HepG2 (cell line): ENCODE results near the gene GPR33. TPM values are rescaled to one million over a fixed set of nuclear protein-coding genes. Genes with fewer than 3 reads are reported as not detected.
A peak's percentile ranks its signal among the peaks of the same experiment; 100 is the strongest.

Source experiments
- ATAC-seq: fragments of 200-7000 bp; cut with Tn5 transposase; 3 replicates; pipeline ENCODE4 v1.9.1; 2020; ENCODE audit warnings: mild to moderate bottlenecking, moderate library complexity
- BruUV-seq: library from RNA; stranded (reverse); fragments of 400-500 nt; replicated peaks from 2 replicates; lab custom pipeline; 2021; lab: Mats Ljungman, UMichigan
- CTCF ChIA-PET: fragments of 300-600 bp; formaldehyde crosslinking; extraction: SDS; loops from one replicate; lab custom pipeline; 2021; ENCODE audit warnings: low total read pairs, inconsistent platforms, low intra/inter-chr PET ratio; lab: Yijun Ruan, JAX
- POLR2A ChIA-PET: fragments of 350-600 bp; sonication (Branson Sonifier 250); formaldehyde crosslinking; loops from one replicate; lab custom pipeline; 2020; ENCODE audit warnings: antibody characterized with exemption, inconsistent platforms; lab: Yijun Ruan, JAX
- DNase-seq: peaks from one replicate; pipeline ENCODE4 v3.0.0-alpha.2; 2015; ENCODE audit warnings: low spot score
- FAIRE-seq: peaks from 3 replicates; lab custom pipeline; 2011; peaks lifted over from hg19 to GRCh38; lab: Jason Lieb, UNC
- H2AFZ ChIP-seq: one replicate; pipeline ENCODE4 v1.6.1; 2011; ENCODE audit warnings: low read length, inconsistent platforms
- H3K27ac ChIP-seq: fragments of 300-600 bp; 3 replicates; pipeline ENCODE4 v1.8.0; 2011; ENCODE audit warnings: mixed run types, mild to moderate bottlenecking, mixed read lengths, low read length, inconsistent platforms; ENCODE audit not compliant: insufficient read depth; ENCODE audit errors: extremely low read length
- H3K27me3 ChIP-seq, 2 experiments: fragments of 200-600 bp in 1 of 2; 2 replicates in 1 of 2; 3 replicates in 1 of 2; pipeline versions ENCODE4 v1.6.0 to v1.8.0; 2011; ENCODE audit warnings: low read length in 2 of 2, mild to moderate bottlenecking in 2 of 2, moderate library complexity in 2 of 2, inconsistent platforms in 1 of 2; ENCODE audit not compliant: insufficient read depth in 2 of 2, control insufficient read depth in 1 of 2
- H3K36me3 ChIP-seq, 2 experiments: fragments of 200-600 bp in 1 of 2; replicated peaks in 1 of 2; 2 replicates in 1 of 2; 3 replicates in 1 of 2; pipeline versions ENCODE4 v1.5.1 to v1.8.0; 2011; ENCODE audit warnings: low read length in 2 of 2, inconsistent platforms in 1 of 2; ENCODE audit not compliant: insufficient read depth in 2 of 2, control insufficient read depth in 1 of 2
- H3K4me1 ChIP-seq: 2 replicates; pipeline ENCODE4 v1.5.1; 2012; ENCODE audit warnings: low read length, inconsistent platforms; ENCODE audit not compliant: insufficient read depth
- H3K4me2 ChIP-seq: 2 replicates; pipeline ENCODE4 v1.6.0; 2011; ENCODE audit warnings: low read depth, low read length, inconsistent platforms
- H3K4me3 ChIP-seq, 3 experiments: fragments of 200-600 bp in 1 of 3; sonication (generic), shearing (Covaris generic) in 1 of 3; replicated peaks in 1 of 3; 2 replicates each; pipeline ENCODE4 v1.5.1; 2011 to 2016; ENCODE audit warnings: low read length in 3 of 3, inconsistent platforms in 2 of 3, low read depth in 2 of 3, mild to moderate bottlenecking in 2 of 3, control low read depth in 1 of 3, mixed read lengths in 1 of 3; ENCODE audit not compliant: insufficient read depth in 1 of 3
- H3K79me2 ChIP-seq: one replicate; pipeline ENCODE4 v1.6.1; 2011; ENCODE audit warnings: low read length, inconsistent platforms; ENCODE audit not compliant: insufficient read depth
- H3K9ac ChIP-seq: 2 replicates; pipeline ENCODE4 v1.6.0; 2011; ENCODE audit warnings: mild to moderate bottlenecking, low read depth, low read length, inconsistent platforms; ENCODE audit not compliant: insufficient read depth
- H3K9me3 ChIP-seq: 2 replicates; pipeline ENCODE4 v1.5.1; 2012; ENCODE audit warnings: mild to moderate bottlenecking, low read length
- H4K20me1 ChIP-seq: 2 replicates; pipeline ENCODE4 v1.6.0; 2011; ENCODE audit warnings: inconsistent platforms, mild to moderate bottlenecking, low read length, moderate library complexity; ENCODE audit not compliant: insufficient read depth
- GPN1 ChIP-seq: sonication (generic); formaldehyde crosslinking; IDR thresholded peaks from 2 replicates; pipeline ENCODE4 v1.5.1; 2020; ENCODE audit warnings: missing genetic modification reagents, borderline replicate concordance
- MAFF ChIP-seq: IDR thresholded peaks from 2 replicates; pipeline ENCODE4 v1.6.1; 2011; ENCODE audit warnings: low read depth, low read length, improper control_type of control experiment
- MAFK ChIP-seq, 2 experiments: IDR thresholded peaks in 1 of 2; conservative IDR thresholded peaks in 1 of 2; 2 replicates each; pipeline ENCODE4 v1.6.1; 2011; ENCODE audit warnings: improper control_type of control experiment in 2 of 2, low read length in 2 of 2
- NFE2L2 ChIP-seq: fragments of 150-350 bp; IDR thresholded peaks from 2 replicates; pipeline ENCODE4 v1.6.1; 2014; ENCODE audit warnings: low read length
- ZNF572 ChIP-seq: sonication (generic); formaldehyde crosslinking; IDR thresholded peaks from 2 replicates; pipeline ENCODE4 v1.5.1; 2020; ENCODE audit warnings: mild to moderate bottlenecking, missing genetic modification reagents
- WGBS: methylation state at CpG from one replicate; pipeline ENCODE4 v1.1.6; 2017; ENCODE audit warnings: low lambda C conversion rate; 5-methylcytosine and 5-hydroxymethylcytosine counted together
- in situ Hi-C: cut with HindIII; loops from 2 replicates; pipeline ENCODE4 v1.10.0; 2017; ENCODE audit warnings: low pct_unique_long_range_greater_than_20kb; ENCODE audit not compliant: extremely low pct_ligation_motif_present
- intact Hi-C: fragments of 100-400 bp; cut with micrococcal nuclease; formaldehyde crosslinking; loops from one replicate; pipeline ENCODE4 v1.10.0; 2022; ENCODE audit not compliant: unreplicated experiment
- polyA plus RNA-seq, 8 experiments: library from polyadenylated mRNA; depleted of rRNA in 3 of 8; stranded (reverse) in 7 of 8; unstranded in 1 of 8; fragments of >200 nt; fragmentation: Illumina TruSeq in 4 of 8; extraction: Trizol in 4 of 8; gene quantifications; 2 replicates each; pipeline versions ENCODE4 v1.2.1 to v1.2.3, GENCODE V29; 2011 to 2016; ENCODE audit warnings: low read depth in 4 of 8, missing spikeins in 1 of 8, mixed read lengths in 1 of 8; ENCODE audit not compliant: insufficient read depth in 1 of 8
- total RNA-seq, 5 experiments: library from RNA; depleted of rRNA; stranded (reverse); fragments of >200 nt; fragmentation: Illumina TruSeq; extraction: Trizol; gene quantifications; 2 replicates each; pipeline ENCODE4 v1.2.3, GENCODE V29; 2016; ENCODE audit warnings: low read depth in 1 of 5
- TF ChIP-seq, protein P1 (sequence below): fragments of 450-650 bp; IDR thresholded peaks from 2 replicates; pipeline ENCODE4 v1.6.1; 2017; ENCODE audit warnings: mild to moderate bottlenecking

Gene GPR33
- total and polyA plus RNA-seq, 2 of the 13 experiments (the other 11 are each of a cell fraction or from before 2014, with no cell fraction given): not detected

DNA sequence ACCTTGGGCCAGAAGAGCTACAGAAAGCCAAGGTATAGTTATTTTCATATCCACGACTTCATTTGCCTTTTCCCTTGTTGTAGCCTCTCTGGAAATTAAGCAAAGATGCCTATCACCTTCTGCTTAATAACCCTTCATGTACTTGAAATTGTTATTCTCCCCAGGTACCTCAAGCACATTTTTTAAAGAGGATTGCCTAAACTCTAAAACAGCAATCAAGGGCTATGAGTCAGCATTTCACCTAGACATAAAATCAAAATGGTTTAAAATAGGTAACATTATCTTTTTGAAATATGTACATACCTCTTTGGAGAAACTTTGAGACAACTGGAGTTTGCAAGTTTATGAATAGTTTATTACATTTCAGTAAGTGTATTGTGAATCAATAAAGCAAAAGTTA lies 42.1 kb downstream of the GPR33 start:
- WGBS: 86% methylated on average over 1 of the region's 1 CpG
- Histone ChIP-seq H3K27ac (no peak overlapping the region), H2AFZ (no peak overlapping the region), H3K9me3 (no peaks in the 10 kb centered on the region), H3K27me3 (no peaks in the 10 kb centered on the region), H3K4me2 (no peak overlapping the region), H4K20me1 (no peaks in the 10 kb centered on the region), H3K4me1 (no peaks in the 10 kb centered on the region), H3K36me3 (peaks cover 6 to 8% of the 10 kb centered on the region in 2 experiments; a peak in 3 of 5 replicates), H3K79me2 (no peaks in the 10 kb centered on the region), H3K4me3 (no peak overlapping the region), H3K9ac (no peak overlapping the region)
- TF ChIP-seq MAFF (peak; percentile 28; the same call in 1 of the 2 replicates), ZNF572 (CRISPR knock-in tag) (no peak), MAFK (conservative IDR thresholded peaks at IDR 0.05 in 1 of 2, IDR thresholded peaks at IDR 0.05 in 1 of 2; ENCODE audit: low read length in 2 of 2) (peak; percentile 64 to 68; a peak in 3 of 4 replicates), GPN1 (CRISPR knock-in tag) (no peak), NFE2L2 (peak; percentile 52; the same call in 1 of the 2 replicates)
- TF ChIP-seq, protein P1, sequence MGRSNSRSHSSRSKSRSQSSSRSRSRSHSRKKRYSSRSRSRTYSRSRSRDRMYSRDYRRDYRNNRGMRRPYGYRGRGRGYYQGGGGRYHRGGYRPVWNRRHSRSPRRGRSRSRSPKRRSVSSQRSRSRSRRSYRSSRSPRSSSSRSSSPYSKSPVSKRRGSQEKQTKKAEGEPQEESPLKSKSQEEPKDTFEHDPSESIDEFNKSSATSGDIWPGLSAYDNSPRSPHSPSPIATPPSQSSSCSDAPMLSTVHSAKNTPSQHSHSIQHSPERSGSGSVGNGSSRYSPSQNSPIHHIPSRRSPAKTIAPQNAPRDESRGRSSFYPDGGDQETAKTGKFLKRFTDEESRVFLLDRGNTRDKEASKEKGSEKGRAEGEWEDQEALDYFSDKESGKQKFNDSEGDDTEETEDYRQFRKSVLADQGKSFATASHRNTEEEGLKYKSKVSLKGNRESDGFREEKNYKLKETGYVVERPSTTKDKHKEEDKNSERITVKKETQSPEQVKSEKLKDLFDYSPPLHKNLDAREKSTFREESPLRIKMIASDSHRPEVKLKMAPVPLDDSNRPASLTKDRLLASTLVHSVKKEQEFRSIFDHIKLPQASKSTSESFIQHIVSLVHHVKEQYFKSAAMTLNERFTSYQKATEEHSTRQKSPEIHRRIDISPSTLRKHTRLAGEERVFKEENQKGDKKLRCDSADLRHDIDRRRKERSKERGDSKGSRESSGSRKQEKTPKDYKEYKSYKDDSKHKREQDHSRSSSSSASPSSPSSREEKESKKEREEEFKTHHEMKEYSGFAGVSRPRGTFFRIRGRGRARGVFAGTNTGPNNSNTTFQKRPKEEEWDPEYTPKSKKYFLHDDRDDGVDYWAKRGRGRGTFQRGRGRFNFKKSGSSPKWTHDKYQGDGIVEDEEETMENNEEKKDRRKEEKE: 0 out of 2 replicates have a peak, but pooled peaks have one; percentile 2
- no TSS peak for BruUV-seq
- ATAC-seq (no peak), FAIRE-seq (no peak), DNase-seq (no peak)
- ChIA-PET CTCF (no interaction called here), POLR2A (interaction anchor here (1.7 to 2.0 kb wide), 2 partner anchors 11 to 26 kb away, joined by 13 to 21 read pairs; partner anchors contain the start of genes DTD2 and HEATR5A)
- in situ Hi-C loops: no loop called here
- intact Hi-C loops: no loop called here
